K562 (cell line): Measurements from ENCODE around the gene MACF1. TPM values are rescaled to one million over a fixed set of nuclear protein-coding genes. Genes with fewer than 3 reads are reported as not detected.
A peak's percentile ranks its signal among the peaks of the same experiment; 100 is the strongest.

Experiments used
- BRD9 ChIP-seq: fragments of 450-650 bp; IDR thresholded peaks from 2 replicates; pipeline ENCODE4 v1.6.1; 2018; ENCODE audit warnings: low read depth; ENCODE audit not compliant: partially characterized antibody
- CAMTA2 ChIP-seq: fragments of 250-450 bp; sonication (Bioruptor Pico); conservative IDR thresholded peaks from 2 replicates; pipeline ENCODE4 v1.5.1; 2022
- CC2D1A ChIP-seq: fragments of 450-650 bp; IDR thresholded peaks from 2 replicates; pipeline ENCODE4 v1.6.1; 2017; ENCODE audit warnings: mild to moderate bottlenecking
- DDX20 ChIP-seq: fragments of 450-650 bp; IDR thresholded peaks from 2 replicates; pipeline ENCODE4 v1.6.1; 2016; ENCODE audit warnings: missing genetic modification characterization, low read depth, mild to moderate bottlenecking, missing compliant biosample characterization, moderate library complexity
- KDM1A ChIP-seq, 2 experiments: fragments of 450-650 bp; IDR thresholded peaks; 2 replicates each; pipeline ENCODE4 v1.6.1; 2016; ENCODE audit warnings: mild to moderate bottlenecking in 2 of 2
- NR3C1 ChIP-seq: sonication (generic); formaldehyde crosslinking; IDR thresholded peaks from 2 replicates; pipeline ENCODE4 v1.8.1; 2022; ENCODE audit warnings: missing genetic modification reagents
- PHF8 ChIP-seq: fragments of 200-600 bp; sonication (generic); IDR thresholded peaks from 2 replicates; pipeline ENCODE4 v1.6.1; 2012; ENCODE audit warnings: mixed run types, mild to moderate bottlenecking, inconsistent platforms, low read length, moderate library complexity, borderline replicate concordance
- POLR2A ChIP-seq: fragments of 450-650 bp; conservative IDR thresholded peaks from 2 replicates; pipeline ENCODE4 v1.6.1; 2016
- RBM17 ChIP-seq: fragments of 200-400 bp; formaldehyde crosslinking; IDR thresholded peaks from 2 replicates; pipeline ENCODE4 v1.6.1; 2017; ENCODE audit warnings: low read depth, mild to moderate bottlenecking, low read length, borderline replicate concordance
- RNF2 ChIP-seq: sonication (generic); IDR thresholded peaks from 2 replicates; pipeline ENCODE4 v1.6.1; 2016
- RUNX1 ChIP-seq: sonication (generic); IDR thresholded peaks from 2 replicates; pipeline ENCODE4 v1.6.1; 2016; ENCODE audit warnings: antibody characterized with exemption, low read depth
- TAF7 ChIP-seq: fragments of 450-650 bp; IDR thresholded peaks from 2 replicates; pipeline ENCODE4 v1.6.1; 2016; ENCODE audit warnings: missing genetic modification characterization, missing compliant biosample characterization
- ZNF124 ChIP-seq: sonication (generic); formaldehyde crosslinking; IDR thresholded peaks from 2 replicates; pipeline ENCODE4 v1.8.1; 2022; ENCODE audit warnings: missing genetic modification reagents
- ZNF263 ChIP-seq: sonication (generic); formaldehyde crosslinking; IDR thresholded peaks from 2 replicates; pipeline ENCODE4 v1.8.0; 2022; ENCODE audit warnings: mild to moderate bottlenecking, missing genetic modification reagents, borderline replicate concordance
- ZNF354B ChIP-seq: fragments of 250-450 bp; sonication (Bioruptor Pico); IDR thresholded peaks from 2 replicates; pipeline ENCODE4 v1.4.0; 2020
- ZNF408 ChIP-seq: fragments of 250-450 bp; sonication (Bioruptor Pico); IDR thresholded peaks from 2 replicates; pipeline ENCODE4 v1.4.0; 2020; ENCODE audit warnings: low read depth, mild to moderate bottlenecking, moderate library complexity
- ZNF444 ChIP-seq: fragments of 250-450 bp; sonication (Bioruptor Pico); IDR thresholded peaks from 2 replicates; pipeline ENCODE4 v1.4.0; 2020; ENCODE audit warnings: mild to moderate bottlenecking, moderate library complexity
- polyA plus RNA-seq, 8 experiments: library from polyadenylated mRNA; depleted of rRNA in 4 of 8; stranded (reverse) in 5 of 8; unstranded in 3 of 8; fragments of >200 nt; fragmentation: Nextera tagmentation in 2 of 8; fragmentation: Illumina TruSeq in 1 of 8; extraction: Ambion mirVana in 2 of 8; extraction: Trizol in 1 of 8; gene quantifications; 2 replicates each; pipeline versions ENCODE4 v1.2.1 to v1.2.3, GENCODE V29; 2011 to 2014; ENCODE audit warnings: inconsistent platforms in 1 of 8, missing spikeins in 1 of 8
- total RNA-seq, 7 experiments: library from RNA; depleted of rRNA in 6 of 7; stranded (reverse); fragments of >200 nt in 6 of 7; fragmentation: Illumina TruSeq in 2 of 7; extraction: Trizol in 2 of 7; gene quantifications; 2 replicates each; pipeline versions ENCODE4 v1.2.1 to v1.2.3, GENCODE V29; 2011 to 2021; ENCODE audit warnings: low replicate concordance in 1 of 7
- TF ChIP-seq, protein P1 (sequence below): fragments of 450-650 bp; formaldehyde crosslinking; IDR thresholded peaks from 2 replicates; pipeline ENCODE4 v1.4.0; 2020; ENCODE audit warnings: mild to moderate bottlenecking, mixed read lengths
- TF ChIP-seq, protein P2 (sequence below): fragments of 450-650 bp; IDR thresholded peaks from one replicate; pipeline ENCODE4 v1.6.1; 2018; ENCODE audit warnings: mild to moderate bottlenecking, moderate library complexity; ENCODE audit not compliant: partially characterized antibody
- TF ChIP-seq, protein P3 (sequence below), 3 experiments: IDR thresholded peaks in 2 of 3; conservative IDR thresholded peaks in 1 of 3; 2 replicates each; pipeline ENCODE4 v1.5.1; 2011 to 2012; ENCODE audit warnings: low read length in 3 of 3, mild to moderate bottlenecking in 3 of 3, control low read depth in 2 of 3, improper control_type of control experiment in 1 of 3, inconsistent platforms in 1 of 3, low read depth in 1 of 3, mixed read lengths in 1 of 3, moderate library complexity in 1 of 3; ENCODE audit not compliant: insufficient read depth in 2 of 3
- TF ChIP-seq, protein P4 (sequence below): sonication (generic); formaldehyde crosslinking; IDR thresholded peaks from 2 replicates; pipeline ENCODE4 v1.4.0; 2020; ENCODE audit warnings: mild to moderate bottlenecking, missing genetic modification reagents
- TF ChIP-seq, protein P5 (sequence below): sonication (generic); formaldehyde crosslinking; IDR thresholded peaks from 2 replicates; pipeline ENCODE4 v1.8.0; 2022; ENCODE audit warnings: mild to moderate bottlenecking, missing genetic modification reagents

The MACF1 gene
- total and polyA plus RNA-seq, 9 of the 15 experiments (the other 6 are each of a cell fraction or from before 2014, with no cell fraction given), result 13.2 to 232 (median 112) TPM

DNA sequence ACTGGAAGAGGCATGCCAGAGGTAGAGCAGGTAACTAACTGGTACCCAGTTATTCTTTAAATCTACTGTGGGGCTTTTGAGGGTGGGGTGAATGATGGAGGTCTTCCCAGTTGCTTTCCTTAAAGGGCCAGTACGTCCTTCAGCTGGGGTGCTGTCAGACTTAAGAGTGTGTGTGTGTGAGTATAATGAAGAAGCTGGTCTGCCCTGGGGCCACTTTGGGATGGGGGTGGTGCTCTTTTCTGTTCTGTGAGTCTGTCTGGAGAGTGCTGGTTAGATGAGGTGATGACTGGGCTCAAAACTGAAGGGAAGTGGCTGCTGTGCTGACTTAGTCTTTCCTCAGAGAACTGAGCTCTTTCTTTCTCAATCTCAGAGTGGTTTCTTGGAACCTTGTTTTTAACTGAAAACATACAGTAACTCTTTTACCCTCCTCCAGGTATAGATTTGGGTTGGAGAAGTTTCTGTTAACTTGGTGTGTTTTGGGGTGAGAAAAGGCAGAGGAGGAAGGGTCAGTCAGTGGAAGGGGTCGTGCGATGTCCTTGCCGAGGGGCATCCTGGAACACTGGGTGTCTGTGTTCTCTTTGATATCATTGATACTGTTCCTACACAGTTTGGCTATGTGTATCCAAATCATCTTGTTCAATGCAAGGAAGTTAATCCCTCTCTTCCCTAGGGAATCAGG, 746 bp downstream of the MACF1 start (continued):
- TF ChIP-seq, protein P1, sequence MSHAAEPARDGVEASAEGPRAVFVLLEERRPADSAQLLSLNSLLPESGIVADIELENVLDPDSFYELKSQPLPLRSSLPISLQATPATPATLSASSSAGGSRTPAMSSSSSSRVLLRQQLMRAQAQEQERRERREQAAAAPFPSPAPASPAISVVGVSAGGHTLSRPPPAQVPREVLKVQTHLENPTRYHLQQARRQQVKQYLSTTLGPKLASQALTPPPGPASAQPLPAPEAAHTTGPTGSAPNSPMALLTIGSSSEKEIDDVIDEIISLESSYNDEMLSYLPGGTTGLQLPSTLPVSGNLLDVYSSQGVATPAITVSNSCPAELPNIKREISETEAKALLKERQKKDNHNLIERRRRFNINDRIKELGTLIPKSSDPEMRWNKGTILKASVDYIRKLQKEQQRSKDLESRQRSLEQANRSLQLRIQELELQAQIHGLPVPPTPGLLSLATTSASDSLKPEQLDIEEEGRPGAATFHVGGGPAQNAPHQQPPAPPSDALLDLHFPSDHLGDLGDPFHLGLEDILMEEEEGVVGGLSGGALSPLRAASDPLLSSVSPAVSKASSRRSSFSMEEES (CRISPR knock-in tag), result no peak
- TF ChIP-seq, protein P2, sequence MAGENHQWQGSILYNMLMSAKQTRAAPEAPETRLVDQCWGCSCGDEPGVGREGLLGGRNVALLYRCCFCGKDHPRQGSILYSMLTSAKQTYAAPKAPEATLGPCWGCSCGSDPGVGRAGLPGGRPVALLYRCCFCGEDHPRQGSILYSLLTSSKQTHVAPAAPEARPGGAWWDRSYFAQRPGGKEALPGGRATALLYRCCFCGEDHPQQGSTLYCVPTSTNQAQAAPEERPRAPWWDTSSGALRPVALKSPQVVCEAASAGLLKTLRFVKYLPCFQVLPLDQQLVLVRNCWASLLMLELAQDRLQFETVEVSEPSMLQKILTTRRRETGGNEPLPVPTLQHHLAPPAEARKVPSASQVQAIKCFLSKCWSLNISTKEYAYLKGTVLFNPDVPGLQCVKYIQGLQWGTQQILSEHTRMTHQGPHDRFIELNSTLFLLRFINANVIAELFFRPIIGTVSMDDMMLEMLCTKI, result no peak
- TF ChIP-seq RUNX1 (no peak), ZNF444 (no peak), KDM1A (IDR thresholded peaks at IDR 0.05) (no peak), TAF7 (tag) (no peak), ZNF124 (CRISPR knock-in tag) (no peak), RNF2 (no peak), RBM17 (no peak), ZNF354B (no peak), DDX20 (tag) (no peak), POLR2A (peak; percentile 29; the same call in 1 of the 2 replicates), PHF8 (no peak), ZNF263 (CRISPR knock-in tag) (no peak; the same call in 1 of the 2 replicates), NR3C1 (CRISPR knock-in tag) (no peak), BRD9 (peak; percentile 39), ZNF408 (CRISPR knock-in tag) (no peak), CC2D1A (no peak), CAMTA2 (CRISPR knock-in tag) (no peak)
- TF ChIP-seq, protein P3, sequence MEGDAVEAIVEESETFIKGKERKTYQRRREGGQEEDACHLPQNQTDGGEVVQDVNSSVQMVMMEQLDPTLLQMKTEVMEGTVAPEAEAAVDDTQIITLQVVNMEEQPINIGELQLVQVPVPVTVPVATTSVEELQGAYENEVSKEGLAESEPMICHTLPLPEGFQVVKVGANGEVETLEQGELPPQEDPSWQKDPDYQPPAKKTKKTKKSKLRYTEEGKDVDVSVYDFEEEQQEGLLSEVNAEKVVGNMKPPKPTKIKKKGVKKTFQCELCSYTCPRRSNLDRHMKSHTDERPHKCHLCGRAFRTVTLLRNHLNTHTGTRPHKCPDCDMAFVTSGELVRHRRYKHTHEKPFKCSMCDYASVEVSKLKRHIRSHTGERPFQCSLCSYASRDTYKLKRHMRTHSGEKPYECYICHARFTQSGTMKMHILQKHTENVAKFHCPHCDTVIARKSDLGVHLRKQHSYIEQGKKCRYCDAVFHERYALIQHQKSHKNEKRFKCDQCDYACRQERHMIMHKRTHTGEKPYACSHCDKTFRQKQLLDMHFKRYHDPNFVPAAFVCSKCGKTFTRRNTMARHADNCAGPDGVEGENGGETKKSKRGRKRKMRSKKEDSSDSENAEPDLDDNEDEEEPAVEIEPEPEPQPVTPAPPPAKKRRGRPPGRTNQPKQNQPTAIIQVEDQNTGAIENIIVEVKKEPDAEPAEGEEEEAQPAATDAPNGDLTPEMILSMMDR (IDR thresholded peaks at IDR 0.05 in 2 of 3, conservative IDR thresholded peaks at IDR 0.05 in 1 of 3; ENCODE audit: insufficient read depth in 2 of 3, low read depth in 1 of 3, low read length in 3 of 3), result no peak
- TF ChIP-seq, protein P4, sequence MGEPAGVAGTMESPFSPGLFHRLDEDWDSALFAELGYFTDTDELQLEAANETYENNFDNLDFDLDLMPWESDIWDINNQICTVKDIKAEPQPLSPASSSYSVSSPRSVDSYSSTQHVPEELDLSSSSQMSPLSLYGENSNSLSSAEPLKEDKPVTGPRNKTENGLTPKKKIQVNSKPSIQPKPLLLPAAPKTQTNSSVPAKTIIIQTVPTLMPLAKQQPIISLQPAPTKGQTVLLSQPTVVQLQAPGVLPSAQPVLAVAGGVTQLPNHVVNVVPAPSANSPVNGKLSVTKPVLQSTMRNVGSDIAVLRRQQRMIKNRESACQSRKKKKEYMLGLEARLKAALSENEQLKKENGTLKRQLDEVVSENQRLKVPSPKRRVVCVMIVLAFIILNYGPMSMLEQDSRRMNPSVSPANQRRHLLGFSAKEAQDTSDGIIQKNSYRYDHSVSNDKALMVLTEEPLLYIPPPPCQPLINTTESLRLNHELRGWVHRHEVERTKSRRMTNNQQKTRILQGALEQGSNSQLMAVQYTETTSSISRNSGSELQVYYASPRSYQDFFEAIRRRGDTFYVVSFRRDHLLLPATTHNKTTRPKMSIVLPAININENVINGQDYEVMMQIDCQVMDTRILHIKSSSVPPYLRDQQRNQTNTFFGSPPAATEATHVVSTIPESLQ, result no peak
- TF ChIP-seq, protein P5, sequence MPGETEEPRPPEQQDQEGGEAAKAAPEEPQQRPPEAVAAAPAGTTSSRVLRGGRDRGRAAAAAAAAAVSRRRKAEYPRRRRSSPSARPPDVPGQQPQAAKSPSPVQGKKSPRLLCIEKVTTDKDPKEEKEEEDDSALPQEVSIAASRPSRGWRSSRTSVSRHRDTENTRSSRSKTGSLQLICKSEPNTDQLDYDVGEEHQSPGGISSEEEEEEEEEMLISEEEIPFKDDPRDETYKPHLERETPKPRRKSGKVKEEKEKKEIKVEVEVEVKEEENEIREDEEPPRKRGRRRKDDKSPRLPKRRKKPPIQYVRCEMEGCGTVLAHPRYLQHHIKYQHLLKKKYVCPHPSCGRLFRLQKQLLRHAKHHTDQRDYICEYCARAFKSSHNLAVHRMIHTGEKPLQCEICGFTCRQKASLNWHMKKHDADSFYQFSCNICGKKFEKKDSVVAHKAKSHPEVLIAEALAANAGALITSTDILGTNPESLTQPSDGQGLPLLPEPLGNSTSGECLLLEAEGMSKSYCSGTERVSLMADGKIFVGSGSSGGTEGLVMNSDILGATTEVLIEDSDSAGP, result peak; percentile 93
